Psoas muscle (tissue), 8 donors: Measurements from ENCODE around the gene SLC31A1. TPM values are rescaled to one million over a fixed set of nuclear protein-coding genes. Genes with fewer than 3 reads are reported as not detected.
A peak's percentile ranks its signal among the peaks of the same experiment; 100 is the strongest.

ENCODE experiments used
- ATAC-seq, 4 donors: fragments of 200-7000 bp; cut with Tn5 transposase; one replicate each; pipeline ENCODE4 v1.9.1; 2020; ENCODE audit warnings: moderate library complexity in 3 of 4, mild to moderate bottlenecking in 2 of 4
- DNase-seq, 2 donors: peaks; one replicate each; pipeline ENCODE4 v3.0.0-alpha.2; 2020
- H3K27ac ChIP-seq: fragments of 200-600 bp; one replicate; pipeline ENCODE4 v1.8.0; 2022
- H3K27me3 ChIP-seq, 3 donors: fragments of 200-600 bp in 1 of 3; one replicate each; pipeline versions ENCODE4 v1.6.1 to v1.8.0; 2013 to 2022; ENCODE audit warnings: low read length in 2 of 3, mild to moderate bottlenecking in 2 of 3, moderate library complexity in 1 of 3; ENCODE audit not compliant: insufficient read depth in 3 of 3
- H3K36me3 ChIP-seq, 2 donors: fragments of 200-600 bp in 1 of 2; one replicate each; pipeline versions ENCODE4 v1.6.1 to v1.8.0; 2013 to 2022; ENCODE audit warnings: low read depth in 1 of 2, mild to moderate bottlenecking in 1 of 2, moderate library complexity in 1 of 2; ENCODE audit not compliant: insufficient read depth in 1 of 2
- H3K4me1 ChIP-seq: fragments of 200-600 bp; one replicate; pipeline ENCODE4 v1.8.0; 2022
- H3K4me3 ChIP-seq: fragments of 200-600 bp; one replicate; pipeline ENCODE4 v1.8.0; 2022; ENCODE audit warnings: mild to moderate bottlenecking
- H3K9me3 ChIP-seq: fragments of 200-600 bp; one replicate; pipeline ENCODE4 v1.8.0; 2022
- WGBS, 3 donors: extraction: QIAGEN DNeasy Blood & Tissue Kit; methylation state at CpG; one replicate each; pipeline versions ENCODE4 v1.1.6 to v1.1.7; 2013; 5-methylcytosine and 5-hydroxymethylcytosine counted together
- intact Hi-C, 2 donors: fragments of 100-400 bp; cut with DNase I; formaldehyde crosslinking; loops; one replicate each; pipeline versions ENCODE4 v1.11.0 to v1.14.2; 2022
- polyA plus RNA-seq, 3 donors: library from polyadenylated mRNA; stranded (reverse); fragments of 200-250 nt; gene quantifications; one replicate each; pipeline ENCODE4 v1.2.3, GENCODE V29; 2013
- total RNA-seq, 4 donors: library from RNA; stranded (reverse); fragmentation: NEBNext Ultra II Directional in 2 of 4; extraction: Animal tissue kit (Norgen Biotek cat#: 25700) in 2 of 4; gene quantifications; one replicate each; pipeline versions ENCODE4 v1.2.1 to v1.2.4, GENCODE V29; 2021 to 2023
- TF ChIP-seq, protein P1 (sequence below): fragments of 200-600 bp; IDR thresholded peaks from one replicate; pipeline ENCODE4 v1.8.0; 2022; ENCODE audit warnings: antibody characterized with exemption
- donor health status: healthy with polysubstance abuse.
- donor health status: DM: no; HTN: no; CAD: no; lungs with moderate emphysema.
- donor health status: Bipolar disorder and iron deficiency.
- donor health status: healthy.
- donor health status: DM: yes; HTN: yes; CAD: no.
- donor health status: DM: no; HTN: no; CAD: no.
- donor health status: DM: no; HTN: no; CAD: no.
- donor health status: DM: yes; HTN: yes; CAD: no.

The SLC31A1 gene
- total and polyA plus RNA-seq, 7 donors, result 3.3 to 10.2 (median 4.9) TPM

DNA sequence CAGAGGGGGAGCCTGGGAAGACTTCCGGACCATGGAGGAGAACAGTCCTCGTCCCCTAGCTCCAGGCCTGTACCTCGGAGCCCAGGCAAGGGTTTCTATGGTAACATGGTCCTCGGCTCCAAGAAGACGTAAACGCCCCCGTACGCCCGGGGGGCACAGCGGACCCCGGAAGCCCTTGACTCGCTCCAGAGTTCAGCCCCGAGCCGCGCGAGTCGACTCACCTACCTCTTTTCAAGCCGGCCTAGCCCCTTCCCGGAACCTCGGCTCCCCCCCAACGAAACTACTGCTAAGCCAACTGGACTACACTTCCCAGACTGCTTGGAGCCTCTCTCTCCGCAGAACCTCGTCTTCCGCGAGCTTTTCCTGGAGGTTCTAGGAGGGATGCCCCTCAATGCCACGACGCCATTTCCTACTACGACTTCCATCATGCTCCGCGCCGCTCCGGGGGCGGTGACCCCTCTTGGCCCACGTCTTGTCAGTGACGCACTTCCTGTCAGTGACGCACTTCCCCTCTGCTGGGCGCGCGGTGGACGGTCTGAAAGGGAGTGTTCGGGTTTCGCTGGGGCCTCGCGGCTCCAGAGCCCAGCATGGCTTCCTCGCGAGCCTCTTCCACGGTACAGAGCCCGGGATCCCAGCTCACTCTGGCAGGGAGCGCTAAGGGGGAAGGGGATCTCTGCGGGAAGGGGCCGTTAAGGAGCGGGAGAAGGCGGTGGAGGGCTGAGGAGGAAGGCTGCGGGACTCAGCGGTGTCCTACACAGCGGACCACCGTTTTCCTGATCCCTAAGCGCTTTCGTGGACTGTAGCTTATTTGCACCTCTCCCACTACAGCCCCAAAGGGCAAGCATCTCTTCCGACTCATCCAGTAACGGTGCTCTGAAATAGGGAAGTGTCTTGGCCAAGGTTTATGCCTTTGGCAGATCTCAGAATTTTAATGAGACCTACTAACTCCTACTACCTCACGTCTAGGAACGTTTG is 54.1 kb downstream of the SLC31A1 start, which contains the start of the genes CDC26 and PRPF4:
Gene CDC26 (minus strand): TSS at position 416 of the 975 bp plus-strand sequence. CDS start 3,065 bp downstream, outside the sequence.
Gene PRPF4 (plus strand): TSS at position 502 of the 975 bp plus-strand sequence. CDS start 86 bp downstream, at position 588.
- 0% methylated on average over 62 to 63 of the region's 63 CpGs for WGBS, 3 donors
- ATAC-seq, result peak; percentile 98 to 99 (median 99)
- intact Hi-C loops, result loop anchor here (2.0 to 10.0 kb wide), 7 partner anchors 55 to 383 kb away; partner anchors contain the start of genes FKBP15 (in 2 of the 2), SLC31A1 (in 2 of the 2), ALAD (in 1 of the 2) and WDR31 (in 1 of the 2)
- Histone ChIP-seq H3K27me3 (no peaks in the 10 kb centered on the region), H3K27ac (peak within 1 kb of the TSS; percentile 96), H3K4me3 (peak within 1 kb of the TSS; percentile 95), H3K4me1 (peaks cover 17% of the 10 kb centered on the region), H3K36me3 (peaks cover 23 to 69% of the 10 kb centered on the region in 2 donors), H3K9me3 (no peaks in the 10 kb centered on the region)
- DNase-seq, result peak; percentile 96 to 98
- TF ChIP-seq, protein P1, sequence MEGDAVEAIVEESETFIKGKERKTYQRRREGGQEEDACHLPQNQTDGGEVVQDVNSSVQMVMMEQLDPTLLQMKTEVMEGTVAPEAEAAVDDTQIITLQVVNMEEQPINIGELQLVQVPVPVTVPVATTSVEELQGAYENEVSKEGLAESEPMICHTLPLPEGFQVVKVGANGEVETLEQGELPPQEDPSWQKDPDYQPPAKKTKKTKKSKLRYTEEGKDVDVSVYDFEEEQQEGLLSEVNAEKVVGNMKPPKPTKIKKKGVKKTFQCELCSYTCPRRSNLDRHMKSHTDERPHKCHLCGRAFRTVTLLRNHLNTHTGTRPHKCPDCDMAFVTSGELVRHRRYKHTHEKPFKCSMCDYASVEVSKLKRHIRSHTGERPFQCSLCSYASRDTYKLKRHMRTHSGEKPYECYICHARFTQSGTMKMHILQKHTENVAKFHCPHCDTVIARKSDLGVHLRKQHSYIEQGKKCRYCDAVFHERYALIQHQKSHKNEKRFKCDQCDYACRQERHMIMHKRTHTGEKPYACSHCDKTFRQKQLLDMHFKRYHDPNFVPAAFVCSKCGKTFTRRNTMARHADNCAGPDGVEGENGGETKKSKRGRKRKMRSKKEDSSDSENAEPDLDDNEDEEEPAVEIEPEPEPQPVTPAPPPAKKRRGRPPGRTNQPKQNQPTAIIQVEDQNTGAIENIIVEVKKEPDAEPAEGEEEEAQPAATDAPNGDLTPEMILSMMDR, result no peak

DNA sequence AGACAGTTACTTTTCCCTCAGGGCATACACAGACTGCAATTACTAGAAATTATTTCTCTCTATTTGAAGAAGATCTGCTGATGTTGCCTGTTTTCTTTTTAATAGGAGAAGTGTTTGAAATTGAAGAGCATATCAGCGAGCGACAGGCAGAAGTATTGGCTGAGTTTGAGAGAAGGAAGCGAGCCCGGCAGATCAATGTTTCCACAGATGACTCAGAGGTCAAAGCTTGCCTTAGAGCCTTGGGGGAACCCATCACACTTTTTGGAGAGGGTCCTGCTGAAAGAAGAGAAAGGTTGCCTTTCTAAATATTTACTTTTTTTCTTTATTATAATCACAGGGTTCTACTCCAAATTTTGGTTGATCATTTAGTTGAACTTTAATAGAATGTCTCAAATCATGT is 57.5 kb downstream of the SLC31A1 start:
- Histone ChIP-seq H3K27me3 (no peaks in the 10 kb centered on the region), H3K4me3 (no peak overlapping the region), H3K9me3 (no peaks in the 10 kb centered on the region), H3K27ac (no peak overlapping the region), H3K36me3 (peaks cover 26 to 72% of the 10 kb centered on the region in 2 donors), H3K4me1 (peaks cover 12% of the 10 kb centered on the region)
- TF ChIP-seq, protein P1, result no peak
- intact Hi-C loops, result loop anchor here (5.0 to 10.0 kb wide), 5 partner anchors 63 to 378 kb away; partner anchors contain the start of genes ALAD (in 1 of the 2) and WDR31 (in 1 of the 2)
- ATAC-seq, result no peak
- 86 to 89% (median 87%) methylated on average over 4 of the region's 4 CpGs for WGBS, 3 donors
- DNase-seq, result no peak

DNA sequence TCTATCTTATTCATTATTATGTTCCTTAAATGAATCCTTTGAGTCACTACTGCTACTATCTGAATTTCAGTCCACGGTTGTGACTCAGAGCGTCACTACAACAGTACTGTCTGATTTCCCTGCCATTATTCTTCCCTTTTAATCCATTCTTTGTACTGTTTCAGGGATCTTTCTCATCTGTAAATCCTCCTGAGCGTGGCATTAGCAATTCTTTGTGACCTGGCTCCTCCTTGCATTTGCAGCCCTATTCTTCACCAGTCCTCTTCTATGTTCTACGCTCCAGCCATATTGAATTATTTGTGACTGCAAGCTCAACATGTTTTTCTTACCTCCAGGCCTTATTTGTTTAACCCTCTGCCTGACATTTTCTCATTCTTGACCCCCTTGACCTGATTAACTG is 60.0 kb downstream of the SLC31A1 start:
- WGBS, 3 donors, result 97 to 99% (median 98%) methylated on average over 4 of the region's 4 CpGs
- no peaks in the 10 kb centered on the region for H3K27me3 ChIP-seq
- peaks cover 36 to 97% of the 10 kb centered on the region in 2 donors for H3K36me3 ChIP-seq
- H3K4me1 ChIP-seq, result peaks cover 2% of the 10 kb centered on the region
- TF ChIP-seq, protein P1, result no peak
- H3K4me3 ChIP-seq, result no peak overlapping the region
- DNase-seq, result no peak
- no peak overlapping the region for H3K27ac ChIP-seq
- intact Hi-C loops, result no loop called here
- H3K9me3 ChIP-seq, result no peaks in the 10 kb centered on the region
- ATAC-seq, result no peak

DNA sequence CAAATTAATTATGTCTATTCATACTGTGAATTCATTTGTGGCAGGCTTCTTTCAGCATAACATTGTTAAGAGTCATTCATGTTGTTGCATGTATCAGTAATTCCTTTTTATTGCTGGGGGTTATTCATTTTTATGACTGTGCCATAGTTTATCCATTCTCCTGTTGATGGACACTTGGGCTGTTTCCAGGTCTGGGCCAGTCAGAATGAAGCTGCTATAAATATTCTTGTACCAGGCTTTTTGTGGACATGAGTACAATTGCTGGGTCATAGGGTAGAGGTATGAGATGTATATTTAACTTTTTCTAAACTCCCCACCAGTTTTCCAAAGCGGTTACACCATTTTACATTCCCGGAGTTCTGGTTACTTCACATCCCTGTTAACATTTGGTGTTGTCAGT is 67.7 kb downstream of the SLC31A1 start:
- DNase-seq (no peak), ATAC-seq (peak in 2 of 4 donors; percentile 30 to 53)
- H3K4me1 ChIP-seq, result no peaks in the 10 kb centered on the region
- H3K9me3 ChIP-seq, result no peaks in the 10 kb centered on the region
- no peak overlapping the region for H3K27ac ChIP-seq
- H3K4me3 ChIP-seq, result no peak overlapping the region
- intact Hi-C loops, result no loop called here
- TF ChIP-seq, protein P1, result no peak
- H3K36me3 ChIP-seq, result peaks cover 25 to 99% of the 10 kb centered on the region in 2 donors
- H3K27me3 ChIP-seq, result no peaks in the 10 kb centered on the region
- 83 to 94% (median 84%) methylated on average over 2 of the region's 2 CpGs for WGBS, 3 donors
